Activated CD4-positive, alpha-beta memory T cell treated with anti-CD3 and anti-CD28 coated beads, Interleukin-2, amount 10 ng/mL, durations not matched to agents 7 days and 5 days (primary cell): Measurements from ENCODE around the gene FAM117B. TPM values are rescaled to one million over a fixed set of nuclear protein-coding genes. Genes with fewer than 3 reads are reported as not detected.
"Not testable (repeated sequence)": the region's sequence is repeated elsewhere in the genome, so short reads cannot be mapped to it uniquely, and the experiment has no call there.

Source experiments
- CTCF ChIA-PET: fragments of 350-600 bp; sonication (Branson Sonifier 250); formaldehyde crosslinking; loops from one replicate; lab custom pipeline; 2021; ENCODE audit warnings: antibody characterized with exemption, inconsistent platforms; lab: Charles Lee
- POLR2A ChIA-PET: fragments of 350-600 bp; sonication (Branson Sonifier 250); formaldehyde crosslinking; loops from one replicate; lab custom pipeline; 2021; ENCODE audit warnings: antibody characterized with exemption; lab: Charles Lee
- DNase-seq: peaks from one replicate; pipeline ENCODE4 v3.0.0-alpha.2; 2020
- H3K27ac Mint-ChIP-seq: one replicate; pipeline ENCODE4 v1.8.0; 2021; ENCODE audit warnings: mild to moderate bottlenecking, mixed read lengths
- H3K27me3 Mint-ChIP-seq: one replicate; pipeline ENCODE4 v1.8.0; 2021; ENCODE audit warnings: mixed read lengths
- H3K36me3 Mint-ChIP-seq: one replicate; pipeline ENCODE4 v1.8.0; 2021; ENCODE audit warnings: low read depth, mixed read lengths
- H3K4me1 Mint-ChIP-seq: one replicate; pipeline ENCODE4 v1.8.0; 2021; ENCODE audit warnings: mixed read lengths
- H3K4me3 Mint-ChIP-seq: one replicate; pipeline ENCODE4 v1.8.0; 2021; ENCODE audit warnings: mild to moderate bottlenecking, mixed read lengths
- H3K9me3 Mint-ChIP-seq: one replicate; pipeline ENCODE4 v1.8.0; 2021; ENCODE audit warnings: mixed read lengths
- total RNA-seq, 2 experiments: library from RNA; stranded (reverse); gene quantifications; one replicate each; pipeline ENCODE4 v1.2.3, GENCODE V29; 2021

Gene FAM117B
- total RNA-seq, 2 experiments from 2014 or later = 4.3 to 5.2 TPM

DNA sequence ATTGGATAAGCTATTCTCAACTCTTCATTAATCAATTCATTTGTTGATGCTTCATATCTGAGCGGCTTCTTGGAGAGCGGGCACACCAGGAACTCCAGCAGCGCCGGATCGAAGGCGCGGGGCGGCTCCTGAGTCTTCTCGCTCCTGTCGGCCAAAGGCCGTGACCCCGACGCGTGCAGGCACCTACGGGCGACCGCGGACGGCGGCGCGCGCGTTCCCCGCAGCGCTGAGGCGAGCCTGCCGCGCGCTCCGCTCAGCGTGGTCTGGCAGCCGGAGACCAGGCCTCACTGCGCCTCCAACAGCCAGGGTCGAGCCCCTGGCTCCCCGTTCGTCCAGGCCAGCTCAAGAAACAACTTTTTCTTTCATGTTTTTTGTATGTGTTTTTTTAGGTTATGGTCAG lies 139.3 kb downstream of the FAM117B start:
- Mint-ChIP-seq H3K9me3 (no peaks in the 10 kb centered on the region), H3K27ac (no peak overlapping the region), H3K4me1 (no peaks in the 10 kb centered on the region), H3K4me3 (no peak overlapping the region), H3K27me3 (no peaks in the 10 kb centered on the region), H3K36me3 (peaks cover 2% of the 10 kb centered on the region)
- ChIA-PET CTCF (no interaction called here), POLR2A (no interaction called here)
- DNase-seq = no peak

- Mint-ChIP-seq H3K36me3 (peaks cover 6% of the 10 kb centered on the region), H3K4me3 (no peak overlapping the region), H3K27me3 (no peaks in the 10 kb centered on the region), H3K4me1 (peaks cover 10% of the 10 kb centered on the region), H3K27ac (no peak overlapping the region), H3K9me3 (no peaks in the 10 kb centered on the region)
- ChIA-PET POLR2A (no interaction called here), CTCF (no interaction called here)
- no peak for DNase-seq
Measured at GRCh38 chr2:202778217-202778616, 143.4 kb downstream of the FAM117B start.

GRCh38 chr2:202780514-202781021 lies 145.8 kb downstream of the FAM117B start:
- POLR2A ChIA-PET = no interaction called here
- DNase-seq = no peak
- CTCF ChIA-PET = no interaction called here
- Mint-ChIP-seq H3K36me3 (peaks cover 6% of the 10 kb centered on the region), H3K4me1 (peaks cover 10% of the 10 kb centered on the region), H3K27ac (no peak overlapping the region), H3K4me3 (no peak overlapping the region), H3K27me3 (no peaks in the 10 kb centered on the region), H3K9me3 (no peaks in the 10 kb centered on the region)

DNA sequence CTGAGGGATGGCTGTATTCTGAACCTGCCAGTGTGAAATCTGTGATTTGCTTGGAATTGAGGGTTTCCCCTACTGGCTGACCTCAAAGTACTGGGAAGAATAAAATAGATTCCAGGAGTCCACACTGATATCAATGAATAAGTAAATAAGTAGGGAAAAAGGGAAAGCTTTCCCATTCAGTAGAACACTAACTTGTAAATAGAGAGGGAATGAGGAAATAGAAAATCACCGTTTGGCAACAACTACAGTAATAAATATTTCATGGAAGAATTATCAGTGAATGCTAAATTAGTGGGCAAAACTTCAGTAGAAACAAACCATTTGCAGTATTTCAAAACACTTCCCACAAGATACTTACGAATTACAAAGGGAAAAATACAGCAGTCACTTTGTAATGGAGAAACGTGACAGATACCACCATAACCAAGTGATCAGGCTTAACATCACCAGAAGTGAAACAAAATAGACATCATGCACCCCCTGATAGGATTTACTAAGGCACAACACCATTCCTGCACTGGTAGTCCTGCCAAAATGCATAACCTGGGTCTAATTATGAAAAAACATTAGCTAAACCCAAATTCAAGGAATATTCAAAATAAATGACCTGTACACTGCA lies 148.3 kb downstream of the FAM117B start:
- CTCF ChIA-PET = no interaction called here
- peaks cover 8% of the 10 kb centered on the region for H3K36me3 Mint-ChIP-seq
- H3K27me3 Mint-ChIP-seq = no peaks in the 10 kb centered on the region

GRCh38 chr2:202786842-202787241 lies 152.1 kb downstream of the FAM117B start:
- Mint-ChIP-seq H3K9me3 (no peaks in the 10 kb centered on the region), H3K27ac (no peak overlapping the region), H3K4me1 (no peaks in the 10 kb centered on the region), H3K36me3 (peaks cover 3% of the 10 kb centered on the region), H3K4me3 (no peak overlapping the region), H3K27me3 (no peaks in the 10 kb centered on the region)
- DNase-seq = no peak
- ChIA-PET POLR2A (no interaction called here), CTCF (no interaction called here)

More for the DNA sequence above, 148.3 kb downstream of the FAM117B start:
- POLR2A ChIA-PET = no interaction called here
- H3K4me3 Mint-ChIP-seq = no peak overlapping the region
- H3K4me1 Mint-ChIP-seq = peaks cover 10% of the 10 kb centered on the region
- DNase-seq = no peak
- H3K27ac Mint-ChIP-seq = no peak overlapping the region
- H3K9me3 Mint-ChIP-seq = no peaks in the 10 kb centered on the region

DNA sequence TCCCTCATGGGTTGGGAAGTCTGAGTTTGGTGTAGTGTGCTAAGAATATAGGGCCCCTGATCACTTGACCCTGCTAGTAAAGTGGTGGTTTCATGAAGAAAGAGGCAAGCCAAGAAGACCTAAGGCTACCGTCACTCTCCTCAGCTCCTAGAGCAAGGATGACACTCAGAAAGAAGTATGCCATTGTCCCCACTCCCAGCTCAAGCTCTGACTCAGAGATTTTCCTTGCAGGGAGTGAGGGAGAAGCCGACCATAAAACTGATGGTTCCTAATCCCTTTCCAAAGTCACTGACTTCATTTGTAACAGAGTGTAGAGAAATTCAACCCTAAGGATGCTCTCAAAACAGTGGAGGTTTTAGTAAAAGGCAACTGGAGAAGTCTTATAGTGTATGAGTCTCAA lies 155.9 kb downstream of the FAM117B start:
- Mint-ChIP-seq H3K27ac (no peak overlapping the region), H3K9me3 (no peaks in the 10 kb centered on the region), H3K27me3 (no peaks in the 10 kb centered on the region), H3K4me3 (no peak overlapping the region), H3K4me1 (no peaks in the 10 kb centered on the region), H3K36me3 (peaks cover 3% of the 10 kb centered on the region)
- no peak for DNase-seq
- ChIA-PET POLR2A (no interaction called here), CTCF (no interaction called here)

GRCh38 chr2:202797944-202798343 lies 163.2 kb downstream of the FAM117B start:
- no peaks in the 10 kb centered on the region for H3K4me1 Mint-ChIP-seq
- H3K27ac Mint-ChIP-seq = no peak overlapping the region
- POLR2A ChIA-PET = no interaction called here
- H3K9me3 Mint-ChIP-seq = peaks cover 4% of the 10 kb centered on the region
- DNase-seq = no peak
- no peaks in the 10 kb centered on the region for H3K27me3 Mint-ChIP-seq
- H3K4me3 Mint-ChIP-seq = no peak overlapping the region
- H3K36me3 Mint-ChIP-seq = no peaks in the 10 kb centered on the region
- CTCF ChIA-PET = interaction anchor here (0.6 kb wide), 1 partner anchor 46 kb away, joined by 3 read pairs; no protein-coding TSS in a partner anchor

GRCh38 chr2:202805911-202806310 lies 171.1 kb downstream of the FAM117B start:
- POLR2A ChIA-PET, H3K27ac Mint-ChIP-seq, H3K36me3 Mint-ChIP-seq, H3K4me3 Mint-ChIP-seq, DNase-seq, H3K27me3 Mint-ChIP-seq, H3K4me1 Mint-ChIP-seq, CTCF ChIA-PET, H3K9me3 Mint-ChIP-seq: not testable (repeated sequence)

DNA sequence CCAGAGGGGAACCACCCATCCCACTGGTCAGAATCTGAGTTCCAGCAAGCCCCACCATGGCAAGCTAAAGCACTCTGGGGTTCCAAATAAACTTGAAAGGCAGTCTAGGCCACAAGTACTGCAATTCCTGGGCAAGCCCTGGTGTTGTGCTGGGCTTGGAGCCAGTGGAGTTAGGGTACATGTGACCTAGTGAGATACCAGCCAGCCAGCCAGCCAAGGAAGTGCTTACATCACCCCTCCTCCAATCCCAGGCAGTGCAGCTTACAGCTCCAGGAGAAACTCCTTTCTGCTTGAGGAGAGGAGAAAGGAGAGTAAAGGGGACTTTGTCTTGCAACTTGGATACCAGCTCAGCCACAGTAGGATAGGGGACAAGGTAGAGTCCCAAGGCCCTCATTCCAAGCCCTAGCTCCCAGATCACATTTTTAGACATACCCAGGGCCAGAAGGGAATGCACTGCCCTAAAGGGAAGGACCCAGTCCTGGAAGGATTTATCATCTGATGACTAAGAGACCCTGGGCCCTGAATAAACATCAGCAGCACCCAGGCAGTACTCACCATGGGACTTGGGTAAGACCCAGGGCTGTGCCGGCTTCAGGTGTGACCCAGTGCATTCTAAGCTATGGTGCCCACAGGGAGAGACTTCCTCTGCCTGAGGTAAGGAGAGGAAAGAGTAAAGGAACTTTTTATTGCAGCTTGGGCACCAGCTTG lies 172.8 kb downstream of the FAM117B start:
- H3K36me3 Mint-ChIP-seq, POLR2A ChIA-PET, H3K4me3 Mint-ChIP-seq, DNase-seq, H3K4me1 Mint-ChIP-seq, H3K27ac Mint-ChIP-seq, H3K27me3 Mint-ChIP-seq, H3K9me3 Mint-ChIP-seq, CTCF ChIA-PET: not testable (repeated sequence)

- H3K4me3 Mint-ChIP-seq = no peak overlapping the region
- no peaks in the 10 kb centered on the region for H3K27me3 Mint-ChIP-seq
- peaks cover 3% of the 10 kb centered on the region for H3K36me3 Mint-ChIP-seq
- H3K9me3 Mint-ChIP-seq = peaks cover 8% of the 10 kb centered on the region
- H3K27ac Mint-ChIP-seq = no peak overlapping the region
- ChIA-PET CTCF (no interaction called here), POLR2A (no interaction called here)
- no peak for DNase-seq
- no peaks in the 10 kb centered on the region for H3K4me1 Mint-ChIP-seq
Measured at GRCh38 chr2:202808754-202809153, 174.0 kb downstream of the FAM117B start.

DNA sequence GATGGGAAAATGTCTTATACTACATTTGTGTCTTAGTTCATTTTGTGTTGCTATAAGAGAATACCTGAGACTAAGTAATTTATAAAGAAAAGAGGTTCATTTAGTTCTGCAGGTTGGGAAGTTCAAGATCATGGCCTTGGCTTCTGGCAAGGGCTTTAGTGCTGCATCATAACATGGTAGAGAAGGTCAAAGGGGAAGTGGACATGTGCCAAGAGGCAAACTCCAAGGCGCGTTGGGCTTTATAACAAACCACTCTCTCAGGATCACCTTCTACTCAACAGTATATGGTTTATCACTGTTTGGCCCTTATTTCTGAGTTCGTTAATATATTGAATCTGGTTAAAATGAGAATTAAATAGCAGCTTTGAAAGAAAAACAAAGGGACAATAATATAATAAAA lies 178.6 kb downstream of the FAM117B start:
- Mint-ChIP-seq H3K4me3 (no peak overlapping the region), H3K4me1 (no peaks in the 10 kb centered on the region), H3K27ac (no peak overlapping the region), H3K36me3 (peaks cover 3% of the 10 kb centered on the region), H3K9me3 (peaks cover 8% of the 10 kb centered on the region), H3K27me3 (no peaks in the 10 kb centered on the region)
- ChIA-PET POLR2A (no interaction called here), CTCF (no interaction called here)
- DNase-seq = no peak

DNA sequence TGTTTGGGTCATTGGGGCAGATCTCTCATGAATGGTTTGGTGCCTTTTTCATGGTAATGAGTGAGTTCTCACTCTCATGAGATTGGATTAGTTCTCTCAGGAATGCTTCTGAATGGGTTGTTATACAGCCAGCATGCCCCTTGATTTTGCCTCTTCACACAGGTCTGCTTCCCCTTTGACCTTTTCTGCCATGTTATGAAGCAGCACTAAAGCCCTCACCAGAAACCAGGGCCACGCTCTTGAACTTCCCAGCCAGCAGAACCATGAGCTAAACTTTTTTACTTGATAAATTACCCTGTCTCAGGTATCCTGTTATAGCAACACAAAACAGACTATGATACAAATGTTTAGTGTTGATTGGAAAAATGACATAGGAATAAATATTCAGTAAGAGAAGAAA lies 179.5 kb downstream of the FAM117B start:
- no peak for DNase-seq
- POLR2A ChIA-PET = no interaction called here
- Mint-ChIP-seq H3K36me3 (no peaks in the 10 kb centered on the region), H3K4me3 (no peak overlapping the region), H3K9me3 (peaks cover 3% of the 10 kb centered on the region), H3K27ac (no peak overlapping the region), H3K27me3 (no peaks in the 10 kb centered on the region), H3K4me1 (no peaks in the 10 kb centered on the region)
- CTCF ChIA-PET = interaction anchor here (1.0 kb wide), 2 partner anchors 14 to 224 kb away, joined by 3 read pairs; no protein-coding TSS in a partner anchor

DNA sequence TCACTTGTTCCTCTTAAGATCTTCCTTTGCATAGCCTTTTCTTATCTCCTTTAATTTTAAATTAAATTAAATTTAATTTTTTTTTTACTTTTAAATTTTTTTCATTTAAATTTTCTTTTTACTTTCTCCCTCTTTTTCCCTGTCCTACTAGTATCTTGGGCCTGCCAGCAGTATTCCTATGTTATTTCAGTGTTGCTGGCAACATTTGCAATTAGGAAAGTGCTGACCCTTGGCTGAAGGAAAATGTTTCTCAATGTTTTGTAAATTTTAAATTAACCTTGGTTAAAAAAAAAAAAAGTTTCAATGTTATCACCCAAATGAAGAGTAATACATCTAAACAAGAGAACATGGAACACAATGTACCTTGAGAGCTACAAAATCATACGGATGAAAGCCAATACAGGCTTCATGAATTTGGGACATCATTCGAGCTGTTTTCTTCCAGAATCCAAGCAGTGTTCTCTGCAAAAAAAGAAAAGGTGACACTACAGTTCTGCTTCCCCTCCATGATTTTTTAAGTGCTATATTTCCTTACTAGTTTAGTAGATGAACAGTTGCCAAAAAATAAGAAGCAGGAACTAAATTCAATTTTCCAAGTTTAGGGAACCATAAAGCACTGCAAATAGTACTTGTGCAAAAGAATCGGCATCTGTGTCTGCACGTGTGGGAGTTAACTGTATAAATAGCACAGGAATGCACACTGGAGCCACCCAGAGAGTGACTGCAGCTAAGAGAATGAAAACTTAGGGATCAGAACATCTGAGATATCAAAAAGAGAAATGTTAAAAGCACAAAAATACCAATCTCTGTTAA lies 181.0 kb downstream of the FAM117B start:
- no peak for DNase-seq
- Mint-ChIP-seq H3K4me1 (no peaks in the 10 kb centered on the region), H3K4me3 (no peak overlapping the region), H3K27ac (no peak overlapping the region), H3K27me3 (no peaks in the 10 kb centered on the region), H3K9me3 (no peaks in the 10 kb centered on the region), H3K36me3 (no peaks in the 10 kb centered on the region)
- POLR2A ChIA-PET = no interaction called here
- CTCF ChIA-PET = interaction anchor here (0.5 to 1.0 kb wide), 2 partner anchors 15 to 46 kb away, joined by 3 read pairs; no protein-coding TSS in a partner anchor
